ENCODE data around the gene THADA. TPM values are rescaled to one million over a fixed set of nuclear protein-coding genes. Genes with fewer than 3 reads are reported as not detected.

THADA gene
- polyA plus RNA-seq, 3 donors: 7.3 to 11.2 (median 9.7) TPM

DNA sequence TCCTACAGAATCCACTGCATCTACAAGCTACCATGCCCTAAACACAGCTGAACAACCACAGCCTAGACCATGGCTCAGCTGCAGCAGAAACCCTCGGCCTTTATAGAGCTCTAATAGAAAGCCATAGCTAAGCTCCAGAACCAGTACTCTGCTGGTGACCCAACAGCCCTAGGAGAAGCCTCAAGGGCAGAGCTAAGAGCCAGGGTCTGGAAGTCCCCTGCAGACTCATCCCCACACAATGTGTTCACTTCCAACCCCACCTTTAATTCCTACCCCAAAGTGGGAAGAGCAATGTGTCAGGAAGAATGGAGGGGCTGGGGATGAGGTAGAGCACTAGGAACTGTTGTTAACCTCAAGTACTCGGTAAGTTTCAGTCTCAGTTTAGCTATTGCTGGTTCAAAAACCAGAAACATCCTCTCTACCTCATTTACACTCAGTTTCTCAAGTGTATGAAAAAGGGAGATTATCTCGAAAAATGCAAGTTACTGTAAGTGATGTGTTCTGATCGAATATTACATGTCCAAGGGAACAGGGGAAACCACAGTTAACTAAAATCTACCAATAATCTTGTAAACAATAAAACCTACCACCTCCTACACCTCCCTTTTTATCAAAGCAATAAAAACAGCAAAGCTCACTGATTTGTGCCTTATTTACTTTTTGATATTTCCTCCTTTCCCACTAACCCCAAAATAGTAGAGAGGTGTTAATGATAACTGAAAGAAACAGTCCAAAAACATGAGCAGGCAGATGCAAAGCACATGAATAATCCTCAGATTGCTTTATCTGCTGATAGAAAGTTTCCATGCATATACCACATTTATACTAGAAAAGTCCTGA, 36.2 kb downstream of the THADA start:
- Mint-ChIP-seq H3K4me3 (no peak overlapping the region), H3K9me3 (no peaks in the 10 kb centered on the region)
- H3K4me2 ChIP-seq (replicated peaks; ENCODE audit: extremely low read depth, low read length, poor library complexity, severe bottlenecking): no peak overlapping the region

DNA sequence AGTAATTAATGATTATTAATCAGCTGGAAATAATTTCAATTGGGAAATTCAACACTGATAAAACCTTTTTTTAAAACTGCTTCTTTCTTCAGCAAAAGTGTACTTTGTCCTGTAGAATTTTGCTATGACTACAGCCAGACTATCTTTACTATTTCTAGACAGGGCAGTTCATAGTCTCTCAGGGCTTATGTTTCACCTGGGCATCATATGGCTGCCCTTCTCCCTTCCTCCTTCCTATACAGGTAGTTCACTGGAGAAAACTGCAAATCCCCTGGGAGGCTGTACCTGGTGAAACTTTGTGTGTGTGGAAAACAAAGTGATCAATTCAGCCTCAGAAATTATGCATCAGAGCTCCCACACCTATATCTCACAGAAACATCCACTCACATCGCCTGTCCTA, 38.6 kb downstream of the THADA start:
- TF ChIP-seq, protein P1, sequence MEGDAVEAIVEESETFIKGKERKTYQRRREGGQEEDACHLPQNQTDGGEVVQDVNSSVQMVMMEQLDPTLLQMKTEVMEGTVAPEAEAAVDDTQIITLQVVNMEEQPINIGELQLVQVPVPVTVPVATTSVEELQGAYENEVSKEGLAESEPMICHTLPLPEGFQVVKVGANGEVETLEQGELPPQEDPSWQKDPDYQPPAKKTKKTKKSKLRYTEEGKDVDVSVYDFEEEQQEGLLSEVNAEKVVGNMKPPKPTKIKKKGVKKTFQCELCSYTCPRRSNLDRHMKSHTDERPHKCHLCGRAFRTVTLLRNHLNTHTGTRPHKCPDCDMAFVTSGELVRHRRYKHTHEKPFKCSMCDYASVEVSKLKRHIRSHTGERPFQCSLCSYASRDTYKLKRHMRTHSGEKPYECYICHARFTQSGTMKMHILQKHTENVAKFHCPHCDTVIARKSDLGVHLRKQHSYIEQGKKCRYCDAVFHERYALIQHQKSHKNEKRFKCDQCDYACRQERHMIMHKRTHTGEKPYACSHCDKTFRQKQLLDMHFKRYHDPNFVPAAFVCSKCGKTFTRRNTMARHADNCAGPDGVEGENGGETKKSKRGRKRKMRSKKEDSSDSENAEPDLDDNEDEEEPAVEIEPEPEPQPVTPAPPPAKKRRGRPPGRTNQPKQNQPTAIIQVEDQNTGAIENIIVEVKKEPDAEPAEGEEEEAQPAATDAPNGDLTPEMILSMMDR (IDR thresholded peaks at IDR 0.05): no peak

More for the DNA sequence above, 36.2 kb downstream of the THADA start:
- peaks cover 69 to 94% of the 10 kb centered on the region in 2 donors for H3K36me3 ChIP-seq (replicated peaks in 1 of 2; ENCODE audit: control insufficient read depth in 1 of 2, insufficient read depth in 2 of 2, low read length in 2 of 2)
- no peaks in the 10 kb centered on the region for H3K9me3 ChIP-seq (replicated peaks in 1 of 2; ENCODE audit: control insufficient read depth in 1 of 2, insufficient read depth in 1 of 2, low read length in 2 of 2)
- no peak overlapping the region for H3K27ac ChIP-seq (ENCODE audit: low read depth in 1 of 2, low read length in 2 of 2)
- no peaks in the 10 kb centered on the region for H3K27me3 ChIP-seq (ENCODE audit: control insufficient read depth in 2 of 2, insufficient read depth in 2 of 2, low read length in 2 of 2)
- TF ChIP-seq, protein P1 (IDR thresholded peaks at IDR 0.05): no peak
- DNase-seq: no peak
- Mint-ChIP-seq H3K36me3 (peaks cover 73 to 79% of the 10 kb centered on the region in 2 donors), H3K27ac (peak overlapping the region in 1 of 7 donors; percentile 50), H3K27me3 (ENCODE audit: low read depth in 3 of 3) (peaks cover 0 to 2% (median 0%) of the 10 kb centered on the region in 3 donors), H3K4me1 (no peaks in the 10 kb centered on the region)
- intact Hi-C loops (cut with micrococcal nuclease): no loop called here
- H3K9ac ChIP-seq (ENCODE audit: insufficient read depth, low read length, poor library complexity, severe bottlenecking): no peak overlapping the region
- no peak overlapping the region for H3K4me3 ChIP-seq (replicated peaks in 1 of 3; ENCODE audit: low read depth in 2 of 3, low read length in 3 of 3)
- H3K4me1 ChIP-seq (ENCODE audit: control insufficient read depth in 1 of 2, insufficient read depth in 2 of 2, low read length in 2 of 2): no peaks in the 10 kb centered on the region
- no peaks in the 10 kb centered on the region for H3K79me2 ChIP-seq (ENCODE audit: insufficient read depth, low read length)
- H4K20me1 ChIP-seq (ENCODE audit: insufficient read depth, low read length): no peaks in the 10 kb centered on the region
- WGBS (ENCODE audit: insufficient coverage): no CpG with 5 or more reads among the region's 4 CpGs
- H2AFZ ChIP-seq (ENCODE audit: insufficient read depth, low read depth, low read length, poor library complexity, severe bottlenecking): no peak overlapping the region

More for the DNA sequence above, 38.6 kb downstream of the THADA start:
- Mint-ChIP-seq H3K4me1 (peaks cover 2% of the 10 kb centered on the region), H3K9me3 (no peaks in the 10 kb centered on the region), H3K36me3 (peaks cover 64 to 71% of the 10 kb centered on the region in 2 donors), H3K4me3 (no peak overlapping the region), H3K27me3 (ENCODE audit: low read depth in 3 of 3) (peaks cover 0 to 2% (median 0%) of the 10 kb centered on the region in 3 donors), H3K27ac (no peak overlapping the region)
- Histone ChIP-seq H3K9me3 (replicated peaks in 1 of 2; ENCODE audit: control insufficient read depth in 1 of 2, insufficient read depth in 1 of 2, low read length in 2 of 2) (no peaks in the 10 kb centered on the region), H3K4me3 (replicated peaks in 1 of 3; ENCODE audit: low read depth in 2 of 3, low read length in 3 of 3) (no peak overlapping the region), H3K27me3 (ENCODE audit: control insufficient read depth in 2 of 2, insufficient read depth in 2 of 2, low read length in 2 of 2) (no peaks in the 10 kb centered on the region), H3K79me2 (ENCODE audit: insufficient read depth, low read length) (no peaks in the 10 kb centered on the region), H3K4me2 (replicated peaks; ENCODE audit: extremely low read depth, low read length, poor library complexity, severe bottlenecking) (no peak overlapping the region), H4K20me1 (ENCODE audit: insufficient read depth, low read length) (no peaks in the 10 kb centered on the region), H3K27ac (ENCODE audit: low read depth in 1 of 2, low read length in 2 of 2) (no peak overlapping the region), H3K4me1 (ENCODE audit: control insufficient read depth in 1 of 2, insufficient read depth in 2 of 2, low read length in 2 of 2) (no peaks in the 10 kb centered on the region), H2AFZ (ENCODE audit: insufficient read depth, low read depth, low read length, poor library complexity, severe bottlenecking) (no peak overlapping the region), H3K36me3 (replicated peaks in 1 of 2; ENCODE audit: control insufficient read depth in 1 of 2, insufficient read depth in 2 of 2, low read length in 2 of 2) (peaks cover 61 to 94% of the 10 kb centered on the region in 2 donors), H3K9ac (ENCODE audit: insufficient read depth, low read length, poor library complexity, severe bottlenecking) (no peak overlapping the region)
- intact Hi-C loops (cut with micrococcal nuclease): no loop called here
- no CpG with 5 or more reads among the region's 1 CpG for WGBS (ENCODE audit: insufficient coverage)
- DNase-seq: no peak

All from CD14-positive monocyte (primary cell).